Activated CD4-positive, alpha-beta T cell treated with anti-CD3 and anti-CD28 coated beads for 1 hour (primary cell): ENCODE data around the gene SLC11A2.
"Not testable (repeated sequence)": the region's sequence is repeated elsewhere in the genome, so short reads cannot be mapped to it uniquely, and the experiment has no call there.

Experiments used
- DNase-seq: peaks from one replicate; pipeline ENCODE4 v3.0.0-alpha.2; 2020

Gene SLC11A2

DNA sequence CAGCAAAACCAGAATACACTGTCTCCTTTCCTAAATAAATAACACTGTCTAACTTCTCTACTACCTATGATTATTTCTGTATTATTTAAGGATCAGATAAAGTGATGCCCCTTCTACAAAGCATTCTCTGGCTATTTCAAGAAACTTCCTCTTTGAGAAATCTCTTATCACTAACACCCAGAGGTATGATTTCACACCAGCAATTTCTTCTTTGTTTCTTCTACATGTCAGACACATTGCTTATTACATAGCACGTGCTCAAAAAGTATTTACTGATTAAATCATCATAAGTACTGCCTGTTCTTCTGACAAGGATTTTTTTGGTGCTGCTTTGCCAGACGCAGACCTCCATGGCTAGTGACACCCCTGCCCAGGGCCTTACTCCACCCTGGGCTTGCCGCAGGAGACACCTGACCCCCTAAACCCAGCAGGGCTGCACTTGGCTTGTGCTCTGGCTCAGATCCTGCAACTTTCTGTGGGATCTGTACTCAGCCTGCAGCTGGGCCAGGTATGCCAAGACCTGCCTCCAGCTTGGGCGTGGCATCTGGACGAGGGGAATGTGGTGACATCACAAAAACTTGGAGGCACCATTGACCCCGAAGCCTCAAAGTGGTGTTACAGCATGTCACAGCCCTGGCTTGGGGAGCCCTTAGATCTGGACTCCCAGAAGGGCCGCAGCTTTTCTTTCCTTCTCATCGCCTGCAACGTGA is 89.2 kb downstream of the SLC11A2 start:
- DNase-seq, result no peak

DNA sequence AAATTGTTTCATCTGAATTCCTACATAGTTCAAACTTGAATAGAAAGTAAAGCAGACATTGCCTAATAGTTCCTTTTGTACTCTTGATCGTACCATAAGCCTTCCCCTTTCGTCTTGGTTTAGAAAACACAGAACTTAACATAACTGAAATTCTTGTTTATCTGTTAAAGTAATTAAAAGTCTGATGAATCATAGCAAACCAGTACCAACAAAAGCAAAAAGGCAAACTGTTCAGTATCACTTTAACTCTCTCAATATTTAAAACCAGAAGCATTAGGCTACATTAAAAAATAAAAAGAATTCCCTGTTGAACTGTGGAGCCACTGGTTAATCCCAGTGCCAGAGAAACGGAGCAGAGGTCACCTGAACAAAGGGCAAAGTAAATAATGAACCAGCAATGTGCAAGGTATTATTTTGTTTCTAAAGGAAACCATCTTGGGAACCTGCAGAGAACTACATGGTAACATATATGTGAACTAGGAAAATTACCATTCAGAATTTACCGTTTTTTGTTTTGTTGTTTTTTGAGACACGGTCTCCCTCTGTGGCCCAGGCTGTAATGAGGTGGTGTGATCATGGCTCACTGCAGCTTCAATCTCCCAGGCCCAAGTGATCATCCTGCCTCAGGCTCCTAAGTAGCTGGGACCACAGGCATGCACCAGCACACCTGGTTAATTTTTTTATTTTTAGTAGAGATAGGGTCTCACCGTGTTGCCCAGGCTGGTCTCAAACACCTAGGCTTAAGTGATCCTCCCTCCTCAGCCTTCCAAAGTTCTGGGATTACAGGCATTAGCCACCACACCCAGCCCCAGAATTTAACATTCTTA is 91.0 kb downstream of the SLC11A2 start:
- DNase-seq, result no peak

DNA sequence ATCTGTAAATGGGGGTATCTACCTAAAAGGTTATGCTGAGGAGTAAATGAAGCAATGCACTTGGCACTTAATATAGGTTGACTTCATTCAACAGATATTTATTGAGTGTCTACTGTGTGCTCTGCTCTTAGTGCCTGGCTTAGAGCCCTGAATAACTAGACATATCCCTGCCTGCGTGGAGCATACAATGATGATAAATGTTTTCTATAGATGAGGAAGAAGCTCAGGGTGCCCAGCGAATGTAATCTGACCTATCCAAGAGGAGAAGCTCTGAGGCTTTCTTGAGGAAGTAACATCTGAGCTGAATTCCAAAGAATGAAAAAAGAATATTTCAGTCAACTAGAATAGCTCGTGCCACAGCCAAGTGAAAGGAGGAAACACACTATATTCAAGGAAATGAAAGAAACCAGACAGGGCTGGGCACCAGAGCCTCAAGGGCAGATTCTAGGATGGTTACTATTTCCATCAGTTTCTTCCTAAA is 91.8 kb downstream of the SLC11A2 start:
- DNase-seq, result no peak

DNA sequence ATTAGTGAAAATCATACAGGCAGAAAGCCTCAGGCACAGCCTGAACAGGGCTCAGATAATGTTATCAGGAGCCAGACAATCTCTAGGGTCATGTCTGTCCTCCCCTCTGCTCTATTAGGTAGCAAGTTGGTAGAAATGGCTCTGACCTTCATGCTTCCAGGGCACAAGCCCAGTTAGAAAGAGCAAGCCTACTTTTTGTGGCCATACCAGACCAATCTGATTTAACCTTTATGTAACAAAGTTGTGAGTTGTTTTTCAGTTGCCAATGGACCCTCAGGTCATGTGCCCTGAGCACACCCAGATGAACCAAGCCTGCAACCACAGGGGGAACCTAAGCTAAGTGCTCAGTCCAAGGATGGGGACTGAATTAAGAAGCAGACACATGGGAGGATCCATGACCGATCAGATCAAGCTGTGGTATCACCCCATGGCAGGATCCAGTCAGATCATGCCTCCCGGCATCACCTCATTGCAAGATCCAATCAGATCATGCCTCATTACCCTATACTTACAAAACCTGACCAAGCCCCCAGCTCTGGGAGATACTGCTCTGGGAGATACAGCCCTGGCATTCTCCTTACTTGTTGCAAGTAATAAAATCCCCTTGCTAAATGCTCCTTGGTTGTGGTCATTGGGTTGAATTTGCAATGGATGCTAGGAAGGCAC is 92.6 kb downstream of the SLC11A2 start:
- no peak for DNase-seq

DNA sequence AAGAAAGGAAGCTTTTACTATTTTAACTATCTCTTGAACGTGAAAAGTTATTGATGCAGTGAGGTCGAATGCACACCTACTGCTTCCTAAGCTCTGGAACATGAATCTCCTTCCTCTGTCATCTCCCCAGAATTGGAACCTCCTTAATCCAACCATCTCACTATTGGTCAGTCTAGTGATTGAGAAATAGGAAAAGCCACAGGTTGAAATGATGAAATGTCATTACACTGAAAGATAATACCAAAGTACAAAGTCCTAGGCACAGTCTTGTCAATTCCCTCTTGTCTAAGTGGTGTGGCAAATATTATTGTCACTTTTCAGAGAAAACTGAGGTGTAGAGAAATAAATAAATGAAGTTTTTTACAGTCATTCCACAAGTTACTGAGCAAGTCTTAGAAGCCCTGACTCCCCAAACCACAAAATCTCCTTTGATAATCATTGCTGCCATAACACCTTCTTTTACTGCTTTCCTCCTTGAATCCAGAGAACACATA is 93.3 kb downstream of the SLC11A2 start:
- no peak for DNase-seq

DNA sequence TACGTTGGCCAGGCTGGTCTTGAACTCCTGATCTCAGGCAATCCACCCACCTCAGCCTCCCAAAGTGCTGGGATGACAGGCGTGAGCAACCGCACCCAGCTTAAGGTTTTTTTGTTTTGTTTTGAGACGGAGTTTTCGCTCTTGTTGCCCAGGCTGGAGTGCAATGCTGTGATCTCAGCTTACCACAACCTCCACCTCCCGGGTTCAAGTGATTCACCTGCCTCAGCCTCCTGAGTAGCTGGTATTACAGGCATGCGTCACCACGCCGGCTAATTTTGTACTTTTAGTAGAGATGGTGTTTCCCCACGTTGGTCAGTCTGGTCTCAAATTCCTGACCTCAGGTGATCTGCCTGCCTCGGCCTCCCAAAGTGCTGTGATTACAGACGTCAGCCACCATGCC is 95.7 kb downstream of the SLC11A2 start:
- DNase-seq, result not testable (repeated sequence)

DNA sequence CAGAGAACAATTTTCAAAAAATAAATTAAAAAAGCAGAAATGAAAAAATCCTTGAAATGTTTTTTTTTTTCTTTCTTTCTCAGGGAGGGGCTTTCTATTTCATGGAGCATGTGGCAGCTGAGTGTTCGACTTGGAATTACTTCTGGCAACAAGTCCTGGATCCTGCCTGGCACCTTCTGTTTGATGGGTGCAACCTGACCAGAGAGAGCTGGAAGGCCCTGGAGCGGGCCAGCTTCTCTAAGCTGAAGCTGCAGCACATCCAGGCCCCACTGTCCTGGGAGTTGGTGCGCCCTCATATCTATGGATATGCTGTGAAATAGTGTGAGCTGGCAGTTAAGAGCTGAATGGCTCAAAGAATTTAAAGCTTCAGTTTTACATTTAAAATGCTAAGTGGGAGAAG is 96.4 kb downstream of the SLC11A2 start:
- DNase-seq, result no peak
